ENCODE data around the gene DISC1.

DNA sequence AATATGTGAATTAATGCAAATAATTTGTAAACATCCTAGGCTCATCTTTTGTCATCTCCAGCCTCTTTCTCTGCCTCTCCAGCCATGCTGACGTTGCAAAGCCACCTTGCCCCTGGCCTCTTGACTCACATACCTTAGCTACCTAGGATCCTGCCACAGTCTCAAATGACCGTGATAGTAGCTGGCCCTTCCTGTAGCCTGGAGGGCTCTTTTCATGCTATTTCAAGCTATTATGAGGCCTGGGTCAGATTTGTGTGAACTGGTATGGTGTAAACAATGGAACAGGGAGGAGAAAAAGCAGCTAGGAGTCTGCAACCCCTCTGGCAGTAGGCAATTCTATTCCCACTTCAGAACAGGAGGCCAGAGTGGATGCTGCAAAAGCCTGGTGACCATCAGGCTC, 337.7 kb downstream of the DISC1 start:
- TF ChIP-seq, protein P1, sequence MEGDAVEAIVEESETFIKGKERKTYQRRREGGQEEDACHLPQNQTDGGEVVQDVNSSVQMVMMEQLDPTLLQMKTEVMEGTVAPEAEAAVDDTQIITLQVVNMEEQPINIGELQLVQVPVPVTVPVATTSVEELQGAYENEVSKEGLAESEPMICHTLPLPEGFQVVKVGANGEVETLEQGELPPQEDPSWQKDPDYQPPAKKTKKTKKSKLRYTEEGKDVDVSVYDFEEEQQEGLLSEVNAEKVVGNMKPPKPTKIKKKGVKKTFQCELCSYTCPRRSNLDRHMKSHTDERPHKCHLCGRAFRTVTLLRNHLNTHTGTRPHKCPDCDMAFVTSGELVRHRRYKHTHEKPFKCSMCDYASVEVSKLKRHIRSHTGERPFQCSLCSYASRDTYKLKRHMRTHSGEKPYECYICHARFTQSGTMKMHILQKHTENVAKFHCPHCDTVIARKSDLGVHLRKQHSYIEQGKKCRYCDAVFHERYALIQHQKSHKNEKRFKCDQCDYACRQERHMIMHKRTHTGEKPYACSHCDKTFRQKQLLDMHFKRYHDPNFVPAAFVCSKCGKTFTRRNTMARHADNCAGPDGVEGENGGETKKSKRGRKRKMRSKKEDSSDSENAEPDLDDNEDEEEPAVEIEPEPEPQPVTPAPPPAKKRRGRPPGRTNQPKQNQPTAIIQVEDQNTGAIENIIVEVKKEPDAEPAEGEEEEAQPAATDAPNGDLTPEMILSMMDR (IDR thresholded peaks at IDR 0.05) = no peak
- no peak for TF ChIP-seq POLR2A (IDR thresholded peaks at IDR 0.05)
